Measurements from ENCODE around the gene SLC44A3.
A peak's percentile ranks its signal among the peaks of the same experiment; 100 is the strongest.
"Not testable (repeated sequence)": the region's sequence is repeated elsewhere in the genome, so short reads cannot be mapped to it uniquely, and the experiment has no call there.

The SLC44A3 gene

DNA sequence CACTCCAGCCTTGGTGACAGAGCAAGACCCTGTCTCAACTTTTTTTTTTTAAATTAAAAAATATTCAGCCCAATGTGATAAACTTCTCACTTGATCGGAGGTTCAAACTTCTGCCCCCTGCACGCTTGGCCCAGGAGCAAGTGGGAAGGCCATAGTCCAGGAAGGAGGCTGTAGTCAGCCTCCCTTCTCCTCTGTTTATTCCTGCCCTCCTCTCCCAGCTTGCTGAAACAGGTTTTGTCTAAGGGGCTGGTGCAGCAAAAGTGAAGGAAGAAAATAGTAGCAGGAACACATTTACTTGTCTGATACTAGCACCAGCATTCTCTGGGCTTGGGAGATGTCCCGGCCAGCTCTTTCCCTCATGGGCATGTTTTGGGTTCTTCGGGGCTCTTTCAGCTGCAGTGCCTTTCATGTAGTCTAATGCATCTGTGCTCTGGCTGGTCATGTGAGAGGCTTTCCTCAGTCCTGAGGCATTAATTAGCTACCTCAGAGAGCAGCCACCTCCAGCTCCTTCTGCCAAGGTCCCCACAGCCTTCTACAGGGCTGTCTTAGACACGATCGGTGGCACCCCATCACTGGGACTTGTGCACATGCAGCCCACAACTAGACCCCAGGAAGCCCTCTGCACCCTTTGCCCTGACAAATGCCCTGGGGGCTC lies 12.9 kb downstream of the SLC44A3 start:
- FAIRE-seq, result no peak
- no peak for DNase-seq (ENCODE audit: low spot score)

DNA sequence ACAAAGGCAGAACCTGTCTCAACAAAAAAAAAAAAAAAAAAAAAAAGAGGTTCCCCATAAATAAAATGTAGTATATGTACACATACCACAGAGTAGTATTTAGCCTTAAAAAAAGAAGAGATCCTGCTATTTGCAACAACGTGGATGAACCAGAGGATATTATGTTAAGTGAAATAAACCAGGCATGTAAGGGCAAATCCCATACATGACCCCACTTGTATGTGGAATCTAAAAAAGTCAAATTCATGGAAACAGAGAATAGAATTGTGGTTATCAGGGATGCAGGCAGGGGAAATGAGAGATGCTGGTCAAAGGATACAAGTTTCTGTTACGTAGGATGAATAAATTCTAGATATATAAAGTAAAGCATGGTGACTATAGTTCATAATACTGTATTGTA lies 16.7 kb downstream of the SLC44A3 start:
- FAIRE-seq (no peak), DNase-seq (ENCODE audit: low spot score) (no peak)

DNA sequence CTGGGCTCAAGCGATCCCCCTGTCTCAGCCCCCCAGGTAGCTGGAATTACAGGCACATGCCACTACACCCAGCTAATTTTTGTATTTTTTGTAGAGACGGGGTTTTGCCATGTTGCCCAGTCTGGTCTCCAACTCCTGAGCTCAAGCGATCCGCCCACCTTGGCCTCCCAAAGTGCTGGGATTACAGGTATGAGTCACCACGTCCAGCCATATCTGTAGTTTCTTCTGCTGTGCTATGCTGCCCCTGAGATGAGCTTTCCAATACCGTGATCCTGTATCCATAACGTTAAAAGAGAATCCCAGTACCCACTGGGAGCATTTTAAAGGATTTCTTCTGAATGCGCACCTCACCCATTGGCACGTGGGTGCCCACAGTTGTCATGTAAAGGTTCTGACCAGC lies 20.2 kb downstream of the SLC44A3 start:
- not testable (repeated sequence) for DNase-seq (ENCODE audit: low spot score); FAIRE-seq

DNA sequence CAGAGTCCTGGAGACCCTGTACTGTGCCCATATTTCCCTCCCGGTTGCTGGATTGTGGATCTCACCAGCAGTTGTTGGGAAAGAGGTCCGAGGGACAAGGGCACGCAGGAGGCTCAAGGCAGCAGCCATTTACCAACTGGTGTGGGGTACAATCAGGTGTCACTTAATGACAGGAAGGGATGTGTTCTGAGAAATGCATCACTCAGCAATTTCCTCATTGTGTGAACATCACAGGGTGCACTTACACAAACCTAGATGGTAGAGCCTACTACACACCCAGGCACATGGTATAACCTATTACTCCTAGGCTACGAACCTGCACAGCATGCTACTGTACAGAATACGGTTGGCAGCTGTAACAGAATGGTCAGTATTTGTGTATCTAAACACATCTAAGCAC lies 20.7 kb downstream of the SLC44A3 start:
- no peak for FAIRE-seq
- DNase-seq (ENCODE audit: low spot score), result no peak

DNA sequence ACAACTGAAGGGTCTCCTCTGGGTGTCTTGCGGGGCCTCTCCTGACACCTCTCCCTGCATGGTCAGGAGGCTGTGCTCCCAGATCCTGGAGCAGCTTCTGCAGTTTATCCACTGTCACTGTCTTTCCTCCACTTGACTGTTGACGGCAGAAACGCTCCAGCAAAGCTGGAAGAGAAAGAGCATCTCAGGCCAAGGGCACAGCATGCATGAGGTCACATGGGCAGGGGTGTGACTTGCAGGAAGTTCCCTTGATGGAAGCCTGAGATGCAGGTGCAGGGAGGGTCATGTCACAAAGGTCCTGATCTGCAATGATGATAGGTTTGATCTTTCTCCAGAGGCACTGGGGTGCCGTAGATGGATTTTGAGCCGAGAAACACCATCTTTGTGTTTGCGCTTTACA lies 23.3 kb downstream of the SLC44A3 start:
- DNase-seq (ENCODE audit: low spot score) (no peak), FAIRE-seq (no peak)

DNA sequence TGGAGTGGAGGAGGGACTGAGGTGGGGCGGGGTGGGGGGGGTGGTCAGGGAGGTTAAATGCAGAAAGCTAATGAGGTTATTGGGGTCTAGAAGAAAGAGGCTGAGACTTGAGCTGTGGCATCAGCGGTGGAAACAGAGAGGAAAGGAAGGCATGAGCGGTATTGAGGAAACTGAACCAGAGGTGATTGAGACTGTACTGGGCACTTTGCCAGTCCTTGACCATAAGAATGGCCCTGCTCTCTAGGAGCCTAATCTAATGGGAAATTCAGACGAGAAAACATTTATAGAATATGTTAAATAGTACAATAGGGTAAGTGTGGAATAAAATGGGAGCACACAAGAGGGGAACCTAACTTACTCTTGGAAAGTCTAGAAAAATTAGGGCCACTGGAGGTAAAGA lies 23.7 kb downstream of the SLC44A3 start:
- FAIRE-seq (no peak), DNase-seq (ENCODE audit: low spot score) (no peak)

DNA sequence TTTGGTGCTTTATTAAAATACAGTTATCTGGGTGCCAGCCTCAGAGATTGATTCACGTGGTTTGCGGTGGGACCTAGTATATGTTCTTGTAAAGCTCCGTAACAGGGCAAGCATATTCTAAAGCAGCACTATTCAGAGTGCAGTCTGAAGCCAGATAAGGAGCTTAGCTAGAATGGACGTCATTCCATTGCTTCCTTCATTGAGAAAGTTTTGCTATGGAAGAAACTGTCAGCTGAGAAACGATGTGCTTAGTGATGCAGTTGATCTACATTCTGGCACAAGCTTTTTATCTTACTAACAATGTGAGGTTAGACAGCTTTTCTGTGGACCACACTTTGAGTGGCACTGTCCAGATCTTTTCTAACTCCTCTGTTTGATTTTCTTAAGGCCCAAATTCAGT lies 26.2 kb downstream of the SLC44A3 start:
- DNase-seq (ENCODE audit: low spot score) (no peak), FAIRE-seq (no peak)

DNA sequence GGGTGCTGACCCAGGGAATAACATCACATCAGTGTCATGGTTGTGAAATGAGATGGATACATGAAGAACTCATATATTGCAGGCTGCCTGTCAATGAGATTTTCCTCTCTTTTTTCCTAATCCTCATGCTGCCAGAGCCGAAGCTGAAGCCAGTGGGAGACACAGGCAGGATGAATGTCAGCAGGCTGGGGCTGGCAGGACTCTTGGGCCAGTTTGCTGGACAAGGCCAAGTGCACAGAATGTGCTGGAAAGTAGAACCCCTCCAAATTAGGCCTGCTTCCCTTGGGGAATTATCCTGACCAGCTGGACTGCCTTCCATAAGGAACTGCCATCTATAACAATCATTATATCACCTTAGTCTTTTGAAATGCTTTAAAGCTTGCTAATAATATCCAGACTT lies 31.4 kb downstream of the SLC44A3 start:
- DNase-seq (ENCODE audit: low spot score), result no peak
- FAIRE-seq, result no peak

DNA sequence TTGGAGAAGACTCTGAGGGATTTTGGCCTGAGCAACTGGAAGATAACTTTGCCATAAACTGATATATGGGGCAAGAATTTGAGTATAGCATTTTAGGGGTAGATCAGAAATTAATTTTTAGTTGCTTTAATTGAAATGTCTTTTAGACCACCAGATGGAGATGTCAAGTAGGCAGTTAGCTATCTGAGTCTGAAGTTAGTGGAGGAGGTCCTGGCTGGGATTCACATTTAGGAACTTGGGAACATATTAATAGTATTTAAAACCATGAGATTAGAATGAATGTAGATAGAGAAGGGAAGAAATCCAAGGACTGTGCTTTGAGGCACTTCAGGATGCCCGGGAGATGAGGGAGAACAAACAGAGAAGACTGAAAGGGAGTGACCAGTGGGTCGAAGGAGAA lies 32.6 kb downstream of the SLC44A3 start:
- DNase-seq (ENCODE audit: low spot score) (no peak), FAIRE-seq (no peak)

DNA sequence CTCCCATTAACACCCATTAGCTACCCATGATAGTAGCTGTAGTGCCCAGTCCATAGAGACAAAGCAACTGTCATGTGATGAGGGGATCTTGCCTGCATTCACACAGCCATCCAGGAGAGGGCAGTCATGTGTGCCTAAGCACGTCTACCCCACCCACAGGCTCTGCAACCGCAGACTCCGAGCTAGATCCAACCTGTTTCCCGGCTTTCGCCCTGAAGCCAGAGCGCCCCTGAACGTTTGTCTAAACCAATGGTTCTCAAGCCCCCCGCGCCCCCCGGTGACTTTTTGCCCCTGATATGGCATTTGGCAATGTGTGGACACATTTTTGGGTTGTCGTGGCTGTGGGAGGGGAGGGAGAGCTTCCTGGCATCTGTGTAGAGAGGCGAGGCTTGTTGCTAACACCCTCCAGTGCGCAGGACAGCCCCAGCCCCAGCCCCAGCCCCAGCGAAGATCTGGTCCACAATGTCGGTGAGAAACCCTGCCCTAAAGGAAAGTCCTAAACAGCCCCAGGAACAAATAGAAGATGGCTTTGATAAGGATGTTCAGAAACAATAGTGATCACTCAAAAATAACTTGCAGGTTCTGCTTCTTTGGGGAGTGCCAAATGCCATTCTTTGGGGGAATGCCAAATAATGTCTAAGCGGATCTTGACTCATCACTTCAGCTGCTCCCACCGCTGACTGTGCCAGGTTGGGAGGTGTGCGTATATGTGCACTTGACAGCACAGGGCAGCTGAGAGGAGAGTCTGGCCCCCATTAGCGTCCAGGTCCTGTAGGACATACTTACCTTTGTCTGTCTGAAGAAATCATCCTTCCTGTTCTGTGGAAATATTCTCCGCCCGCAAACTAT lies 34.5 kb downstream of the SLC44A3 start:
- peak; percentile 87 for FAIRE-seq
- peak; percentile 82 for DNase-seq (ENCODE audit: low spot score)

DNA sequence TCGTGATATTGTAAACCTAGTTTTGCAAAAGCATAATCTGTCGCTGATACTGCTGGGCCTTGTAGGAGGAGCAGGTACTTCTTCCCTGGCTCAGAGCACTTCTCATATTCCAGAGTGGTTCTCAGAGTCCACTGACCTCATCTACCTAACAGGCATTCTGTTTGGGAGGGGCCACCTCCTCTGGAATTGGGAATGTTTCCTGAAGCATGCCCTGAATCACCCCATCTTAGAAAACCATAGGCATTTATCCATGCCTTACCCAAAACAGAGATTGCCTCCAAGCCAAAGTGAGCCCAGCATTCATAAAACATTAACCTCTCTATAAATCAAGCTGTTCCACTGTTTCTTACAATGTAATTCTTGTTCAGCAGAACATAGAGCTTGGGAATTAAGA lies 35.1 kb downstream of the SLC44A3 start:
- peak; percentile 29 for DNase-seq (ENCODE audit: low spot score)

DNA sequence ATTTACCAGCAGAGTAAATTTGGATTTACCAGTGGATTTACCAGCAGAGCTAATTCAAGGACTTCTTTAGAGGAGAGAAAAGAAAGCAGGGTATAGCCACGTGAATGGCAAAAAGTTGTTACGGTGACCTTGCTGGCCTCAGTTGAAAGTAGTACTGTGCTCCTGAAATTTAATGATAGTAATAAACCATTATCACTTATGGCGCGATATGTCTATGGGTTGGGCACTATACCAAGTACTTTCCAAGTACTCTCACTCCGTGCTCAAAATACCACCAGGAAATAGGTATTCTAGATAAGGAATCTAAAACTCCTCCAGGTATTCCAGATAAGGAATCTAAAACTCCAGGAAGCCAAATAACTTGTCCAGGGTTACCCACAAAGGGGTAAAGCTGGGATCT lies 35.8 kb downstream of the SLC44A3 start:
- FAIRE-seq, result no peak
- DNase-seq (ENCODE audit: low spot score), result no peak

More for the DNA sequence above, 35.1 kb downstream of the SLC44A3 start:
- FAIRE-seq, result no peak

DNA sequence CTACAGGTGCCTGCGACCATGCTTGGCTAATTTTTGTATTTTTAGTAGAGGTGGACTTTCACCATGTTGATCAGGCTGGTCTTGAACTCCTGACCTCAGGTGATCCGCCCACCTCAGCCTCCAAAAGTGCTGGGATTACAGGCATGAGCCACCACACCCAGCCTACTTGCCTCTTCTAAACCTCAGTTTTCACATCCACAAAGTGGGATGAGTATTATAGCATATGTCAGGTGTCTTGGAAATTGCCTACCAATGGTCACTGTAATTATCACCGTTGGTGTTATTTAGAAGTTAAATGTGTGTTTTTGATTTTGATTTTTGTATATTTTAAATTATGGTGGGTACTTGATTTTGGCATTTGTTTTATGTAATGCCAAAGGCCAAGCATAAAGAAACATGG lies 36.7 kb downstream of the SLC44A3 start:
- DNase-seq (ENCODE audit: low spot score) (no peak), FAIRE-seq (no peak)

DNA sequence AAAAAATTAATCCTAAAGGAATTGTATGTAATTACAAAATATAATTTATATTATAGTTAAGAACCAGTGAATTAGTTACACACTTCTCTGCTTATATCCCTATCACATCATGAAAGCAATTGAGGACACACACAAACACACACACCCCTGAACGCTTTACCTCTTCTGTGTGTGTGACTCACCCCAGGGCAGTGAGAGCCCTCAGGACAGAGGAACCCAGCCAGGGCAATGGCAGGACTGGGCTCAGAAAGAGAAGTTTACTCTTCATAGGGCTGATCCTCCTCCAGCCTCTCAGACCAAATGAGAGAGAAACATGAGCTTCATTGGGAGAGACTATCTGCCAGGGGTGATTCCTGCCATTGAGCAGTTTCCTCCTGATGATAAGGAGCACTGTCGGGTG lies 38.1 kb downstream of the SLC44A3 start:
- FAIRE-seq, result no peak
- DNase-seq (ENCODE audit: low spot score), result no peak

DNA sequence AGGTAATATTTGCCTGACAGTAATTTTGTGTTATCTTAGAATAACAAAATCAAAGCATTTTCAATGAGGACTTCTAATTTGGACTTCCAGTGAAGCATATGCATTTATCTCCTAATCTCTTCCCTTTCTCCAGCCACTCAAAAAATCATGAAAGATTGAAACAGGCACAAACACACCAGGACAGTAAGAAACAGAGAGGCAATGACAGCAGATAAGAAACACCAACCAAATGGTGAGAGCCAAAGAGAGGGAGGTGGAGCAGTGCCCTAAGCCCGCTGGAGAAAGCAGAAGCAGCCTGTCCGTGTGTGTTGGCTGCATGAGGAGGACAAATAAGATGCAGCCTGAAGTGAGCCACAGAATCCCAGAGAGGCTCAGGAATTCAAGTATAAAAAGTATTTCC lies 39.0 kb downstream of the SLC44A3 start:
- FAIRE-seq (no peak), DNase-seq (ENCODE audit: low spot score) (no peak)

DNA sequence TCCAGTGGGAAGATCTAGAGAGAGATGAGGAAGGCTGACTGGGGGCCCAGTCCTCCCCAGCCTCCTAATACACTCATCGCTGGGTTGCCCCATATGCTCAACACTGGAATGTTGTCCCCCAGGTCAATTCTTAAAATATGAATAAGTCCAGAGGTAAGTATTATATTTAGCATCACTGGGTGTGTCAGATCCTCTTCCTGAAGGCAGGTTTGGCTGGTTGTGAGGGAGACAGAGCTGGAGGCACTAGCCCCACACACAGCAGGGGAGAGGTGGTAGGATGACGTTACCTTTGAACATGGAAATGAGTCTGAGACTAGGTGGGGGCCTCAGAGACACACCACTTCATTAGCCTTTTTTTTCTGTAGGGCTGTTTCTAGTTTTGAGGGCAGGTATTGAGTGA lies 42.6 kb downstream of the SLC44A3 start:
- FAIRE-seq, result no peak
- DNase-seq (ENCODE audit: low spot score), result no peak

DNA sequence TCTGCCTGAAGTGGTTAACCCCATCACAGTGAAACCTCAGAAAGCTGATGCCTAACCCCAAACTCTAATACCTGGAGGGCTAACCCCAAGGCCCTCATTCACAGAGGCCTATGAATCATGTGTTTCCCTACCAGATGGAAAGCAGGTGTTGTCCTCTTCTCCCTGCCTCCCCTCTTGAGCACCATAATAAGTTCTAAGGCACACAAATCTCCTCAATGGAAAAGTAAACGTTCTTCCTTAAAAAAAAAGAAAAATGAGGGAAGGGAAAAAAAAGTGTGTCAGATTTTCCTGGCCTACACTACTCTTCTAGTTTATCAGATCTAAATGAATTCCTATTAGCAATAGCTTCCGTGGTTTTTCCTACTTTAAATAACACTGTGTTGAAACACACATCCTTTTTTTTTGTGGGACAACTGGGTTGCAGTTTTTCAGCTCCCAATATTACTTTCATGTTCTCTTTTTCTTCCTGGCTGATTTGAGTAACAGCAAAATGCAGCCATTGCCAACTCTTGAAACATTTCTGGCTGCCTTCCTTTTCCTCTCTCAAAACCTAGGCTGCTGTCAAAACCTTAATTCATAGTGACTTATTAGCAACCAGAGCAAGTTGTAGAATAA lies 43.2 kb downstream of the SLC44A3 start:
- FAIRE-seq, result no peak
- peak; percentile 4 for DNase-seq (ENCODE audit: low spot score)

DNA sequence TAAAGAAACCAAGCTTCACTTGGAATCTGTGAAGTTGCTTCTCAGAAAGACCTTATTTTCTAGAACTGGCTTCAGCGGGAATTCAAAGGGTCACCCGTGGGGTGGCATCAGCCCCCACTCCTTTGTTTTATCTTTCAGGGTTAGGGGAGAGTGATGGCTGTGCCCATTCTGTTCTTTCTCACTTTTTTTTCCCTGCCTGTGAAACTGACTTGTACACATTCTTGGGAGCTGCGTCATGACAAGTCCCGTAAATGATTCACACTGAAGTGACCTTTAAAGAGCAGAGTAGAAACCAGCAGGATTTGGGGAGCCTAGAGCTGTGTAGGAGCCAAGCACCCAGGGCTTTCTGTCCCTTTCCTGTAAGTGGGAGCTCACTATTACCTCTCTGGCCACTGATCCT lies 43.8 kb downstream of the SLC44A3 start:
- FAIRE-seq (peak; percentile 90), DNase-seq (ENCODE audit: low spot score) (peak; percentile 79)

DNA sequence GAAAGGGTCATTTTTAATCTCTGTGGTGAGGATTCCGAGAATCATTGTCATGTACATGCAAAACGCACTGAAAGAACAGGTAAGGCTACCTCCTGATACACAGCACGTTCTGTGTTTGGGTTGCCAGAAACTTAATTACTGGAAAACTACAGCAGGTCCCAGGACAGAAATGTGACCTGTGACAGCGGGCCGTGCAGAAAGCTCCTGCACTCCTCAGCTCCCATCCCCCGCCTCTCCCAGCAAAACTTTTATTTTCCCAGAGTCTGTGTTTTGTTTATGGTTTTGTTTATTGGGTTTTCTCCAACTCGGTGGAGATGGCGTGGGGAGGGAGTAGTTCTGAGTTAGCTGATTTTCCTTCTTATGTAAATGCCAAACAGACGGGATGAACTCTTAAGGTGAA lies 44.7 kb downstream of the SLC44A3 start:
- no peak for FAIRE-seq
- DNase-seq (ENCODE audit: low spot score), result no peak

DNA sequence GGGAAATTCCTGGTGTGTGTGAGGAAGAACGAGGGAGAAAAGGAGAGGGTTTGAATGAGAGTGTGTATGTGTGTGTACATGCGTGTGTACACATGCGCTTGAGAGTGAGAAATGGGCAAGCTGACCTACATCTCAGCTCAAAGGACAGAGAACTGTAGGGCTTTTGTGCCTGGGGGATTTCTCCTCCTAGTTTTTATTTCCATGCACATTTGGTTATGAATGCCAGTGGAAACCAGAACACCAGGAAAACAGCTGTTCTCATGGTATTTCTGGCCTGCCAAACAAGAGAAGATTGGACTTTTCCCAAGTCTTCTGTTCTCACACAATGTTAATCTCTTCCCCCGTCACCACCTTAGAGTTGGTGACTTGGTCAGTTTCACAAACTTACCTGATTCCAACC lies 45.2 kb downstream of the SLC44A3 start:
- FAIRE-seq, result no peak

DNA sequence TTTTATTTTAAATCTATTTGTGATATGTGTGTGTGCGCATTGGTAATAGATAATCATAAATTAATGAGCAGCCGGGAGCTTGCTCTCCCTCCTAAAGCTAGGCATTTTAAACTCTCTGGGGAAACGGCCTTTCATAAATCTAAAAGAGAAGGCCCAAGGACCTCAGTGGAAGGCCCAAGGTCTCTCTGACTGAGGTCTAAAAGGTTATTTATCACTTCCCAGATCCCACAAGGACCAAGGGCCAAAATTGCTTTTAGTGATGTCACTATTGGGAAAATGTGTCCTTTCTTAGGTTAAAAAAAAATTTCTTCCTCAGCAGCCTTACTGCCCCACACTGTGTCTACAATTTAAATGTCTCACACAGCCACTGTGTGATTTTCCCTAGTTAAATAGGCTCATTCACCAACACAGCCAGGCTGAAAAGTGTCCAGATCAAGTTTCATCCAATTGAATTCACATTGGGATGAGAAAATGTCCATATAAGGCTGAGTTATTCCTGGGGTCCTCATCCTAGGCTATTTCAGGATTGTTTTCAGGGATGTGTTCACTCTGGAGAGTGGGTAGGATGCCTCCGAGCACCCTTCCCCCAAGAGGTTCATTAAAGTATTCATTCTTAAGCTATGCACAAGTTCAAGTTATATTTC lies 46.1 kb downstream of the SLC44A3 start:
- FAIRE-seq (no peak), DNase-seq (ENCODE audit: low spot score) (no peak)

More for the DNA sequence above, 45.2 kb downstream of the SLC44A3 start:
- no peak for DNase-seq (ENCODE audit: low spot score)

DNA sequence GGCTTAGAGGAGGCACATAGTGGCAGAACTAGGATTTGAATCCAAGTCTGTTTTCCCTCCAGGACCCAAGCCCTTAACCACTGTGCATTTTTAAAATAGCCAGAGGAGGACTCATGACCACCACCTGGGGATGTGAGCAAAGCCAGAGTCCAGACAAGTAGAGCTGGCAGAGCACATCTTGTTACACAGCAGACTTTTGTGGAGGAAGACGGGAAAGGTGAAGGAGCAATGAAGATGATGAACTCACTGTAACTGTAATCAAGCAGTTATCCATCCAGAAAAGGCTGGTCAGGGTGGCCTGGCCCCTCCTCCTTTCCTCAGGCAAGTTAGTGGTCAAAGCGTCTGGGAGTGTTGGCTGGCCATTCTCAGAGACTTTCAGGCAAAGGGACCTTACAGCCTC lies 50.9 kb downstream of the SLC44A3 start:
- DNase-seq (ENCODE audit: low spot score) (peak; percentile 81), FAIRE-seq (peak; percentile 82)
